Mammary epithelial cell (primary cell): ENCODE measurements around the gene EXOC6B.

ENCODE experiments used
- CTCF ChIP-seq, 2 donors: IDR thresholded peaks in 1 of 2; conservative IDR thresholded peaks in 1 of 2; 2 replicates each; pipeline ENCODE4 v1.5.1; 2011 to 2012; ENCODE audit warnings: inconsistent platforms in 2 of 2, low read length in 2 of 2, mild to moderate bottlenecking in 2 of 2, control low read depth in 1 of 2, low read depth in 1 of 2; ENCODE audit not compliant: insufficient read depth in 1 of 2; ENCODE audit errors: extremely low read depth in 1 of 2
- EZH2 ChIP-seq: IDR thresholded peaks from 2 replicates; pipeline ENCODE4 v1.6.1; 2012; ENCODE audit warnings: low read length, inconsistent platforms, borderline replicate concordance

GRCh38 chr2:72496479-72496878 lies 329.4 kb downstream of the EXOC6B start:
- no peak for TF ChIP-seq CTCF (conservative IDR thresholded peaks at IDR 0.05 in 1 of 2, IDR thresholded peaks at IDR 0.05 in 1 of 2; ENCODE audit: extremely low read depth in 1 of 2, insufficient read depth in 1 of 2, low read depth in 1 of 2, low read length in 2 of 2)
- no peak for TF ChIP-seq EZH2
